Hematopoietic multipotent progenitor cell treated with erythropoietin and hydrocortisone succinate and interleukin-3 and kit ligand, for 17 days (in vitro differentiated cells): ENCODE results near the gene TRAM2.

ENCODE experiments used
- DNase-seq: peaks from one replicate; pipeline ENCODE4 v3.0.0-alpha.2; 2015; ENCODE audit warnings: low spot score

TRAM2 gene

GRCh38 chr6:52529311-52529710 lies 47.5 kb downstream of the TRAM2 start:
- no peak for DNase-seq

GRCh38 chr6:52527436-52527835 lies 49.4 kb downstream of the TRAM2 start:
- DNase-seq = no peak

- DNase-seq = no peak
Measured at GRCh38 chr6:52526634-52527033, 50.2 kb downstream of the TRAM2 start.

- no peak for DNase-seq
Measured at GRCh38 chr6:52524918-52525317, 51.9 kb downstream of the TRAM2 start.

GRCh38 chr6:52523378-52524142 lies 53.3 kb downstream of the TRAM2 start:
- DNase-seq = no peak

- no peak for DNase-seq
Measured at GRCh38 chr6:52522655-52523054, 54.2 kb downstream of the TRAM2 start.

- no peak for DNase-seq
Measured at GRCh38 chr6:52522151-52522626, 54.7 kb downstream of the TRAM2 start.

- no peak for DNase-seq
Measured at GRCh38 chr6:52519618-52520017, 57.2 kb downstream of the TRAM2 start.

- DNase-seq = no peak
Measured at GRCh38 chr6:52518279-52518945, 58.4 kb downstream of the TRAM2 start.

GRCh38 chr6:52517502-52518278 lies 59.2 kb downstream of the TRAM2 start:
- peak; percentile 43 for DNase-seq

- no peak for DNase-seq
Measured at GRCh38 chr6:52516943-52517342, 59.9 kb downstream of the TRAM2 start.

- no peak for DNase-seq
Measured at GRCh38 chr6:52516269-52516668, 60.6 kb downstream of the TRAM2 start.

GRCh38 chr6:52515219-52515960 lies 61.5 kb downstream of the TRAM2 start:
- DNase-seq = no peak

GRCh38 chr6:52514514-52514913 lies 62.3 kb downstream of the TRAM2 start:
- DNase-seq = no peak

- DNase-seq = no peak
Measured at GRCh38 chr6:52513896-52514295, 63.0 kb downstream of the TRAM2 start.

- DNase-seq = no peak
Measured at GRCh38 chr6:52513464-52513863, 63.4 kb downstream of the TRAM2 start.

GRCh38 chr6:52512199-52512598 lies 64.7 kb downstream of the TRAM2 start:
- DNase-seq = no peak

GRCh38 chr6:52511572-52512151 lies 65.2 kb downstream of the TRAM2 start:
- no peak for DNase-seq

GRCh38 chr6:52511163-52511562 lies 65.7 kb downstream of the TRAM2 start:
- DNase-seq = no peak

GRCh38 chr6:52510213-52510562 lies 66.7 kb downstream of the TRAM2 start:
- DNase-seq = no peak

GRCh38 chr6:52509281-52510212 lies 67.3 kb downstream of the TRAM2 start:
- DNase-seq = no peak
